IMR-90 (cell line): ENCODE data around the gene PPP1R14B. TPM values are rescaled to one million over a fixed set of nuclear protein-coding genes. Genes with fewer than 3 reads are reported as not detected.

Experiments used
- ATAC-seq: fragments of 200-7000 bp; cut with Tn5 transposase; 2 replicates; pipeline ENCODE4 v1.9.1; 2020; ENCODE audit warnings: low read depth, mild to moderate bottlenecking, moderate library complexity
- BruUV-seq: library from RNA; stranded (reverse); fragments of 400-500 nt; replicated peaks from 2 replicates; lab custom pipeline; 2021; lab: Mats Ljungman, UMichigan
- CTCF ChIA-PET: fragments of 300-600 bp; formaldehyde crosslinking; extraction: SDS; loops from one replicate; lab custom pipeline; 2021; ENCODE audit warnings: antibody characterized with exemption; lab: Yijun Ruan, JAX
- POLR2A ChIA-PET: fragments of 300-600 bp; sonication (Branson Sonifier 250); formaldehyde crosslinking; loops from one replicate; lab custom pipeline; 2022; ENCODE audit warnings: antibody characterized with exemption; ENCODE audit not compliant: unreplicated experiment; lab: Charles Lee
- DNase-seq: peaks from one replicate; pipeline ENCODE4 v3.0.0; 2013
- H2AFZ ChIP-seq: replicated peaks from 2 replicates; pipeline ENCODE3; 2013; ENCODE audit warnings: low read length, mild to moderate bottlenecking; ENCODE audit not compliant: poor library complexity
- H2AK5ac ChIP-seq: 2 replicates; pipeline ENCODE4 v1.6.1; 2013; ENCODE audit warnings: low read depth, low read length, inconsistent platforms
- H2AK9ac ChIP-seq: replicated peaks from 2 replicates; pipeline ENCODE3; 2013; ENCODE audit warnings: mild to moderate bottlenecking, low read depth, low read length, moderate library complexity; ENCODE audit not compliant: poor library complexity
- H2BK120ac ChIP-seq: 2 replicates; pipeline ENCODE4 v1.6.1; 2013; ENCODE audit warnings: low read depth, low read length, inconsistent platforms
- H2BK15ac ChIP-seq: 3 replicates; pipeline ENCODE4 v1.6.1; 2013; ENCODE audit warnings: low read depth, low read length, inconsistent platforms
- H2BK20ac ChIP-seq: 2 replicates; pipeline ENCODE4 v1.6.1; 2013; ENCODE audit warnings: low read depth, mild to moderate bottlenecking, inconsistent platforms, low read length, moderate library complexity
- H2BK5ac ChIP-seq: 2 replicates; pipeline ENCODE4 v1.6.1; 2013; ENCODE audit warnings: mild to moderate bottlenecking, low read depth, low read length, inconsistent platforms; ENCODE audit not compliant: poor library complexity, severe bottlenecking
- H3K14ac ChIP-seq: replicated peaks from 2 replicates; pipeline ENCODE4 v1.6.1; 2013; ENCODE audit warnings: low read depth, low read length, inconsistent platforms
- H3K18ac ChIP-seq: 2 replicates; pipeline ENCODE4 v1.6.1; 2013; ENCODE audit warnings: low read depth, low read length, control low read depth
- H3K23ac ChIP-seq: 2 replicates; pipeline ENCODE4 v1.6.1; 2013; ENCODE audit warnings: low read depth, low read length, inconsistent platforms
- H3K27ac ChIP-seq: 2 replicates; pipeline ENCODE4 v1.5.1; 2013; ENCODE audit warnings: mild to moderate bottlenecking, control low read depth, low read length; ENCODE audit not compliant: insufficient read depth
- H3K27me3 ChIP-seq: 2 replicates; pipeline ENCODE4 v1.6.1; 2013; ENCODE audit warnings: low read length; ENCODE audit not compliant: control insufficient read depth, insufficient read depth
- H3K36me3 ChIP-seq: 2 replicates; pipeline ENCODE4 v1.6.1; 2013; ENCODE audit warnings: low read length, mixed read lengths; ENCODE audit not compliant: control insufficient read depth, insufficient read depth
- H3K4ac ChIP-seq: 2 replicates; pipeline ENCODE4 v1.6.1; 2013; ENCODE audit warnings: low read depth, low read length, inconsistent platforms
- H3K4me1 ChIP-seq: 2 replicates; pipeline ENCODE4 v1.6.1; 2013; ENCODE audit warnings: low read length, mixed read lengths; ENCODE audit not compliant: control insufficient read depth, insufficient read depth
- H3K4me2 ChIP-seq: 2 replicates; pipeline ENCODE4 v1.6.1; 2013; ENCODE audit warnings: low read depth, mild to moderate bottlenecking, control low read depth, low read length, moderate library complexity
- H3K4me3 ChIP-seq: 2 replicates; pipeline ENCODE4 v1.5.1; 2013; ENCODE audit warnings: low read depth, mild to moderate bottlenecking, control low read depth, low read length, moderate library complexity; ENCODE audit not compliant: insufficient read depth
- H3K56ac ChIP-seq: 2 replicates; pipeline ENCODE4 v1.6.1; 2013; ENCODE audit warnings: low read length, inconsistent platforms; ENCODE audit not compliant: insufficient read depth; ENCODE audit errors: extremely low read depth
- H3K79me1 ChIP-seq, 2 experiments: 2 replicates each; pipeline ENCODE4 v1.6.1; 2013; ENCODE audit warnings: low read length in 2 of 2, inconsistent platforms in 1 of 2, low read depth in 1 of 2
- H3K9ac ChIP-seq: 2 replicates; pipeline ENCODE4 v1.6.1; 2013; ENCODE audit warnings: low read depth, low read length, control low read depth
- H3K9me1 ChIP-seq: 2 replicates; pipeline ENCODE4 v1.6.1; 2013; ENCODE audit warnings: low read length, inconsistent platforms; ENCODE audit not compliant: insufficient read depth
- H3K9me3 ChIP-seq: 2 replicates; pipeline ENCODE4 v1.6.1; 2013; ENCODE audit warnings: low read length; ENCODE audit not compliant: control insufficient read depth, insufficient read depth
- H4K20me1 ChIP-seq: 2 replicates; pipeline ENCODE4 v1.6.1; 2013; ENCODE audit warnings: low read length, inconsistent platforms; ENCODE audit not compliant: insufficient read depth
- H4K5ac ChIP-seq: 2 replicates; pipeline ENCODE4 v1.6.1; 2013; ENCODE audit warnings: mild to moderate bottlenecking, low read depth, low read length, control low read depth
- H4K8ac ChIP-seq, 2 experiments: 2 replicates each; pipeline ENCODE4 v1.6.1; 2013; ENCODE audit warnings: low read depth in 2 of 2, low read length in 2 of 2, control low read depth in 1 of 2, inconsistent platforms in 1 of 2
- H4K91ac ChIP-seq: 2 replicates; pipeline ENCODE4 v1.6.1; 2013; ENCODE audit warnings: low read depth, low read length, inconsistent platforms; ENCODE audit not compliant: insufficient read depth
- BHLHE40 ChIP-seq: fragments of 150-350 bp; IDR thresholded peaks from 2 replicates; pipeline ENCODE4 v1.6.1; 2016; ENCODE audit warnings: mild to moderate bottlenecking, low read depth, low read length
- CEBPB ChIP-seq: IDR thresholded peaks from 2 replicates; pipeline ENCODE4 v1.6.1; 2012; ENCODE audit warnings: low read depth, low read length, improper control_type of control experiment
- MAFK ChIP-seq: IDR thresholded peaks from 2 replicates; pipeline ENCODE4 v1.6.1; 2012; ENCODE audit warnings: low read depth, low read length, improper control_type of control experiment
- MAZ ChIP-seq: IDR thresholded peaks from 2 replicates; pipeline ENCODE4 v1.6.1; 2012; ENCODE audit warnings: low read depth, mild to moderate bottlenecking, low read length, improper control_type of control experiment, moderate library complexity, borderline replicate concordance
- MXI1 ChIP-seq: IDR thresholded peaks from 2 replicates; pipeline ENCODE4 v1.6.1; 2012; ENCODE audit warnings: low read depth, mild to moderate bottlenecking, low read length, moderate library complexity, borderline replicate concordance
- NFE2L2 ChIP-seq: fragments of 150-350 bp; IDR thresholded peaks from 2 replicates; pipeline ENCODE4 v1.6.1; 2016; ENCODE audit warnings: low read depth, mild to moderate bottlenecking, low read length
- POLR2A ChIP-seq: IDR thresholded peaks from 2 replicates; pipeline ENCODE4 v1.6.1; 2012; ENCODE audit warnings: mild to moderate bottlenecking, low read depth, low read length
- RAD21 ChIP-seq: IDR thresholded peaks from 2 replicates; pipeline ENCODE4 v1.6.1; 2012; ENCODE audit warnings: low read length, improper control_type of control experiment
- RCOR1 ChIP-seq: IDR thresholded peaks from 2 replicates; pipeline ENCODE4 v1.6.1; 2012; ENCODE audit warnings: mild to moderate bottlenecking, low read length, improper control_type of control experiment; ENCODE audit not compliant: insufficient replicate concordance
- RFX5 ChIP-seq: IDR thresholded peaks from 2 replicates; pipeline ENCODE4 v1.8.0; 2012; ENCODE audit warnings: low read depth, mild to moderate bottlenecking, low read length, moderate library complexity
- SMC3 ChIP-seq: fragments of 150-350 bp; IDR thresholded peaks from 2 replicates; pipeline ENCODE4 v1.6.1; 2016; ENCODE audit warnings: low read depth, mild to moderate bottlenecking, antibody characterized with exemption, low read length, moderate library complexity
- WGBS, 2 experiments: methylation state at CpG; one replicate each; pipeline versions ENCODE4 v1.1.5 to v1.1.7; 2013; ENCODE audit warnings: missing lambda C conversion rate in 2 of 2; ENCODE audit not compliant: insufficient read length in 1 of 2; ENCODE audit errors: extremely low coverage in 2 of 2; 5-methylcytosine and 5-hydroxymethylcytosine counted together
- dilution Hi-C: fragments of 300-500 bp; cut with HindIII; formaldehyde crosslinking; loops from one replicate; pipeline ENCODE4 v1.14.3; 2018; ENCODE audit warnings: low sequenced_read_pairs; ENCODE audit not compliant: unreplicated experiment
- in situ Hi-C: fragments of 300-500 bp; cut with MboI; formaldehyde crosslinking; loops from 3 replicates; pipeline ENCODE4 v1.14.3; 2019; ENCODE audit warnings: low sequenced_read_pairs, inconsistent platforms, mixed read lengths
- intact Hi-C: fragments of 100-400 bp; cut with micrococcal nuclease; formaldehyde crosslinking; loops from 2 replicates; pipeline ENCODE4 v1.10.0; 2022
- polyA plus RNA-seq, 3 experiments: library from polyadenylated mRNA; depleted of rRNA; stranded (reverse); fragments of >200 nt; gene quantifications; 2 replicates each; pipeline ENCODE4 v1.2.3, GENCODE V29; 2012; ENCODE audit warnings: low replicate concordance in 1 of 3
- total RNA-seq: library from RNA; depleted of rRNA; stranded (reverse); fragments of >200 nt; gene quantifications from 2 replicates; pipeline ENCODE4 v1.2.3, GENCODE V29; 2012
- TF ChIP-seq, protein P1 (sequence below): fragments of 150-350 bp; IDR thresholded peaks from 2 replicates; pipeline ENCODE4 v1.6.1; 2017; ENCODE audit warnings: mild to moderate bottlenecking, antibody characterized with exemption, low read length, low read depth
- TF ChIP-seq, protein P2 (sequence below): conservative IDR thresholded peaks from 2 replicates; pipeline ENCODE4 v1.5.1; 2012; ENCODE audit warnings: mild to moderate bottlenecking, low read depth, low read length, improper control_type of control experiment

PPP1R14B gene
- total and polyA plus RNA-seq, 2 of the 4 experiments (the other 2 are of a cell fraction), result 176 to 257 TPM

DNA sequence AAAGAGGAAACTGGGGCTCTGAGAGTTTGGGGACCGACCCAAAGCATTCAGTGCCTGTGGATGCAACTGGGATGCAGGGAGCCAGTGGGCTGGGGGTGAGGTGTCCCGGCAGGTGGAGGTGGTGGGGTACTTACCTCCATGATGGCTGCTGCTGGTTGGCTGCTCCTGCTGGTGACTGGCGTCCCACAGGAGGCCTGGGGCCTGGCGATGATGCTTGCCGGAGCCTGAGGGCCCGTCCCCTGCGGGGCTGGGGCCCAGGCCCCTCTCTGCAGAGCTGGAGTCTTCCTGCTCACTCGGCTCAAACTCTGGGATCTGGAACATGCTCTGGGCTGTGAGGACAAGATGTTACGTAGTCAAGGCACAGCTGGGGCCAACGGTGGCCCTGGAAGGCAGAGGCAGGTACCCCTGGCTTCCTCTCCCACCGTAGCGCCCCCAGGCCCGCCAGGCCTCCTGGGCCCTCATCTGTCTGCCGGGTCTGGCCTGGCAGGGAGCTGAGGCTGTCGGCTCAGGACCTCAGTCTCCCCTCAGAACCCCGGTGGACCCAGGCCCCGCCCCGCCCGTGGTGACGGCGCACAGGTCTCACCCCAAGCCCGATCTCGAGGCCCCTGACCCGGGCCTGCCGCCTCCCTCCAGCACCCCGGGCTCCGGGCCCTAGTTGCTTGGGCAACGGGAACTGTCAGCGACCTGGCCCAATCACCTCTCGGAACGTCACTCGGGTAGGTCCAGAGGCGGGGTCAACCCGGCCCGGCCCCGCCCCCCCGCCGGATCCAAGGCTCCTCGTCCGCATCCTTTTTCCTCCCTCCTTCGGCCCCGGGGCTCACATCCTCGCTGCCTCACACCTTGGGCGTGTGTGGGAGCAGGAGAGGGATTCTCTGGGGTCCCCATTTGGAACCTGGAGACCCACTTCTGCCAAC, 37.6 kb upstream of the PPP1R14B start, which contains the start of gene BAD:
Gene BAD, minus strand, starts transcription at position 618 of the 914 bp plus-strand sequence. Its CDS starts 297 bp downstream, at position 321.
- ChIA-PET CTCF (interaction anchor here (1.2 to 1.6 kb wide), 2 partner anchors 17 to 21 kb away, joined by 3 to 4 read pairs; partner anchors contain the start of gene ESRRA), POLR2A (no interaction called here)
- peaks cover 8% of the 10 kb centered on the region for H3K4me1 ChIP-seq
- H4K5ac ChIP-seq, result peak within 1 kb of the TSS; percentile 91
- H2BK20ac ChIP-seq, result no peak within 1 kb of the TSS
- H3K9me1 ChIP-seq, result peaks cover 5% of the 10 kb centered on the region; the same call in 1 of the 2 replicates
- H2AK9ac ChIP-seq, result peak within 1 kb of the TSS; percentile 77
- peak within 1 kb of the TSS; percentile 71 for H3K4me3 ChIP-seq
- H3K79me1 ChIP-seq, result peaks cover 15 to 39% of the 10 kb centered on the region in 2 experiments
- peak within 1 kb of the TSS; percentile 55 for H3K56ac ChIP-seq
- peak within 1 kb of the TSS; percentile 67 for H2BK5ac ChIP-seq
- H3K4me2 ChIP-seq, result peak within 1 kb of the TSS; percentile 99
- peak within 1 kb of the TSS; percentile 62 for H3K18ac ChIP-seq
- no peak within 1 kb of the TSS for H2BK15ac ChIP-seq
- no peaks in the 10 kb centered on the region for H4K20me1 ChIP-seq
- peak within 1 kb of the TSS; percentile 86 to 95 for H4K8ac ChIP-seq
- peak within 1 kb of the TSS; percentile 94 for H2AFZ ChIP-seq
- H3K9me3 ChIP-seq, result no peaks in the 10 kb centered on the region
- peak within 1 kb of the TSS; percentile 57 for H4K91ac ChIP-seq
- in situ Hi-C loops, result no loop called here
- peak within 1 kb of the TSS; percentile 98 for H3K14ac ChIP-seq
- peak within 1 kb of the TSS; percentile 90 for H2AK5ac ChIP-seq
- peak within 1 kb of the TSS; percentile 84; the same call in 1 of the 2 replicates for H3K23ac ChIP-seq
- dilution Hi-C loops, result no loop called here
- peaks cover 6% of the 10 kb centered on the region; the same call in 1 of the 2 replicates for H3K36me3 ChIP-seq
- BruUV-seq, result TSS peak; percentile 45
- peak; percentile 87 for ATAC-seq
- H3K27ac ChIP-seq, result peak within 1 kb of the TSS; percentile 90
- WGBS, 2 experiments, result 4% methylated on average over 22 of the region's 44 CpGs; no CpG with 5 or more reads in 1 of the 2 experiments
- peak within 1 kb of the TSS; percentile 99 for H3K9ac ChIP-seq
- intact Hi-C loops, result no loop called here
- H2BK120ac ChIP-seq, result peak within 1 kb of the TSS; percentile 37; the same call in 1 of the 2 replicates
- peak within 1 kb of the TSS; percentile 94 for H3K4ac ChIP-seq
- DNase-seq, result peak; percentile 85
- TF ChIP-seq RCOR1 (no peak), POLR2A (peak; percentile 59; the same call in 1 of the 2 replicates), NFE2L2 (no peak), RFX5 (no peak), SMC3 (no peak), MAFK (no peak), BHLHE40 (no peak), MXI1 (0 out of 2 replicates have a peak, but pooled peaks have one; percentile 20), MAZ (peak; percentile 45; the same call in 1 of the 2 replicates), CEBPB (no peak), RAD21 (no peak)
- TF ChIP-seq, protein P1, sequence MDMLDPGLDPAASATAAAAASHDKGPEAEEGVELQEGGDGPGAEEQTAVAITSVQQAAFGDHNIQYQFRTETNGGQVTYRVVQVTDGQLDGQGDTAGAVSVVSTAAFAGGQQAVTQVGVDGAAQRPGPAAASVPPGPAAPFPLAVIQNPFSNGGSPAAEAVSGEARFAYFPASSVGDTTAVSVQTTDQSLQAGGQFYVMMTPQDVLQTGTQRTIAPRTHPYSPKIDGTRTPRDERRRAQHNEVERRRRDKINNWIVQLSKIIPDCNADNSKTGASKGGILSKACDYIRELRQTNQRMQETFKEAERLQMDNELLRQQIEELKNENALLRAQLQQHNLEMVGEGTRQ, result no peak
- TF ChIP-seq, protein P2, sequence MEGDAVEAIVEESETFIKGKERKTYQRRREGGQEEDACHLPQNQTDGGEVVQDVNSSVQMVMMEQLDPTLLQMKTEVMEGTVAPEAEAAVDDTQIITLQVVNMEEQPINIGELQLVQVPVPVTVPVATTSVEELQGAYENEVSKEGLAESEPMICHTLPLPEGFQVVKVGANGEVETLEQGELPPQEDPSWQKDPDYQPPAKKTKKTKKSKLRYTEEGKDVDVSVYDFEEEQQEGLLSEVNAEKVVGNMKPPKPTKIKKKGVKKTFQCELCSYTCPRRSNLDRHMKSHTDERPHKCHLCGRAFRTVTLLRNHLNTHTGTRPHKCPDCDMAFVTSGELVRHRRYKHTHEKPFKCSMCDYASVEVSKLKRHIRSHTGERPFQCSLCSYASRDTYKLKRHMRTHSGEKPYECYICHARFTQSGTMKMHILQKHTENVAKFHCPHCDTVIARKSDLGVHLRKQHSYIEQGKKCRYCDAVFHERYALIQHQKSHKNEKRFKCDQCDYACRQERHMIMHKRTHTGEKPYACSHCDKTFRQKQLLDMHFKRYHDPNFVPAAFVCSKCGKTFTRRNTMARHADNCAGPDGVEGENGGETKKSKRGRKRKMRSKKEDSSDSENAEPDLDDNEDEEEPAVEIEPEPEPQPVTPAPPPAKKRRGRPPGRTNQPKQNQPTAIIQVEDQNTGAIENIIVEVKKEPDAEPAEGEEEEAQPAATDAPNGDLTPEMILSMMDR, result no peak
- H3K27me3 ChIP-seq, result no peaks in the 10 kb centered on the region; the same call in 1 of the 2 replicates
